T-helper 1 cell (primary cell): ENCODE measurements around the gene TMEM132C.

ENCODE experiments used
- DNase-seq, 5 donors: peaks; one replicate each; pipeline ENCODE4 v3.0.0-alpha.2; 2012 to 2020

Gene TMEM132C

DNA sequence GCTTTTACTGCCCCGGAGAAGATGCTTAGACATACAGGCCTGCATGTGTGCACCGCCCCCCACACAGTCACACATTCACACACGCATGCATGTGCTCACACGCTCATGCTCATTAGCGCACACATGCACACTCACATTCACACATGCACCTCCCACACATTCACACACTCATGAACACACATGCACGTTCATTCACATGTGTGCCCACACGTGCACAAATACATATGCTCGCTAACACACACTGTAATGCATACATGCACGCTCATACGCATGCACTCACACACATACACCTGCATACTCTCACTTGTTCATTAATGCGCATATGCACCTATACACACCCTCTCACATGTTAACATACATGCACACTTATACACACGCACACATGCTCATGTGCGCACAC is 21.9 kb downstream of the TMEM132C start:
- DNase-seq: no peak

DNA sequence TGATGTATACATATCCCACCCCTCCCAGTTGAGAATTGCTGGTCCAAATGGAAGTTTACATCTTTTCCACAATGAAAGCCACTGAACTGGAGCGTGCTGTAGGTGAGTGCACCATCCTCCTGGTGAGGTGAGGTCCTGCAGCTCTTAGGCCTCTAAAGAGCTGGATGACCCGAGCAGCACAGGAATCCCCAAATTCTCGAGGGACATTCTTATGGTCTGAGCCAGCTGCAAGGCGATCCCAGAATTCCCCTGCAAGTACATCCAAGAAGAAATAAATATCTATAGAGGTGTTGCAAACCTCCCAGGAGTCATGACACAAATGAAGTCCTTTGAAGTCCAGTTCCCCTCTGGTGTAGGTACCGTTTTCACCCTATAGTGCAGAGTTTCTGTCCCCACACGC is 24.0 kb downstream of the TMEM132C start:
- no peak for DNase-seq

DNA sequence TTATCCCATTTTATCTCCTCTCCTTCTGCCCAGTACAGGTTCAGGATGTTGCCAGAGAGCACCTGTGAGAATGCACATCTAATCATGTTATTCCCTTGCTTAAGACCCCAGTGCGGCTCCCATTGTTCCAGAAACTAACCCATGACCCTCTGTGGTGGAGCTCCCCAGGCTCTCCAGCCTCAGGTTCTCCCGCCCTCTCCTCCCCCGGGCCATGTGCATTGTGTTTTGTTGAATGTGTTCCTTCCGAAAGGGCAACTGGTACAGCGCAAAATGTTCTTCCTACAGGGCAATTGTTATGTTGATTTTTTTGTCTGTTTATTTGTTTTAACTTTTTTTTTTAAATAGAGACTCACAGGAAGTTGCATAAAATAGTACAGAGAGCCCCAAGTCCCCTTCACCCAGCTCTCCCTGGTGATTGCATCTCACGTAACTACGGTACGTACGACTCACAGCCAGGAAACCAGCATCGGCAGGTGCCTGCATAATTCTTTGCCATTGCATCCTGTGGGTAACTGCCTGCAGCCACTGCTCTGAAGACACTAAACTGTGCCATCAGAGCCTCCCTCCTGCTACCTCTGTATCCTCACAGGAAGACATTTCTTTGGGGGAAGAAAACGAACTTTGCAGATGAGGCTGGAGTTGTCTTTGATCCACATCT is 31.2 kb downstream of the TMEM132C start:
- DNase-seq: no peak

DNA sequence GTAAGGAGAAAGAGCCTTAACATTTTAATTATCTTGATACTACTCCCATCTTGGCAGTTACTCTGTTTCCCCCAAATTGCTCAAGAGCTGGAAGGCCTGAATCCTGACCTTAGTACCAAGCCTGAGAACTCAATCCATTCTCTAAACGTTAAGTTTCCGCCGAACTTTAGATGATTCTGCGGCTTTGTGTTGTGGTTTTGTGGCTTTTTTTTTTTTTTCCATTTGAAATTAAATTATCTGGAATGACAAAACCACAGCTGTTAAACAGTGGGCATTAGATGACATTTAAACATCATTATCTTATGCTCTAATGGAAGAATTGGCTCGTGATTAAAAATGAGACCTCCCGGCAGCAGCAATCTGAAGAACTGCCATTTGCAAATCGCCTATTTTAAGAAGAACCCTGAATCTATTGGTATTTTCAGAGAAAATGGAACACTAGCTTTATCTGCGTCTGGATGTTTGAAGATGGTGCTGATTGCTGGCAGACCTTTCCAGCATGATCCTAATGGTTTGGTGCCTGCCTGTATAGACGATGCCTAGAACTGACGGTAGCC is 38.4 kb downstream of the TMEM132C start:
- no peak for DNase-seq

DNA sequence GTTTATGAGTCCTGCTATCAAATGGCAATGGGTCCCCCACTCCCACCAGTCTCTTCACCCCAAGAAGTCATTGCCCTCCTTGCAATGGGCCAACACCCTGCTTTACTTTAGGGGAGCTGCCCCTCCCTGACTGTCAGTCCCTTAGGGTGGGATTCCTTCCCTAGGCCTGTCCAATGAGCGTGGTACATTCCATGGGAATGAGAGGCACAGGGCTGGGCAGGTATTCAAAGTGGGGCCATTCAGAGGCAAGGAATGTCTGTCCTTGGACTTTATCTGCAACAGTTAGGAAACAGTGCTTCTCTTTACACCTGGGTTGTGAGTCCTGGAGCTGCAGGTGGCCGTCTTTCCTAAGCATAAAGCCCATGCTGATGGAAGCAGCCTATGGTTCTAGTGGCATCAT is 40.8 kb downstream of the TMEM132C start:
- no peak for DNase-seq

DNA sequence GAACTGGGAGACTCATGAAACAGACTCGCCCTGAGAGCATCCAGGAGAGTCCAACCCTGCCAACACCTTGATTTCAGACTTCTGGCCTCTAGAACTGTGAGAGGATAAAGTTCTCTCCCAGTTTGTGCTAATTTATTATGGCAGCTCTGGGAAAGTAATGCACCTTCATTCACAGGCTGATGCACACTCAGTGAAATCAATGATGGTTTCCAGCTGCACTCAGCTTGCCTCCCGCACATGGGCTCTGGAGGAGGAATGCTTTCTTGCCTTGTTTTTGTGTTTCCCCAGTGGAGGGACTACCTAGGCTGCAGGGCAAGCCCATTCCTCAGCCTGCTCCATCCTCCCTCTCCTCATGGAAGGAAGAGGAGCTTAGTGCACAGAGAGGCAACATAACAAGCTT is 45.7 kb downstream of the TMEM132C start:
- no peak for DNase-seq

DNA sequence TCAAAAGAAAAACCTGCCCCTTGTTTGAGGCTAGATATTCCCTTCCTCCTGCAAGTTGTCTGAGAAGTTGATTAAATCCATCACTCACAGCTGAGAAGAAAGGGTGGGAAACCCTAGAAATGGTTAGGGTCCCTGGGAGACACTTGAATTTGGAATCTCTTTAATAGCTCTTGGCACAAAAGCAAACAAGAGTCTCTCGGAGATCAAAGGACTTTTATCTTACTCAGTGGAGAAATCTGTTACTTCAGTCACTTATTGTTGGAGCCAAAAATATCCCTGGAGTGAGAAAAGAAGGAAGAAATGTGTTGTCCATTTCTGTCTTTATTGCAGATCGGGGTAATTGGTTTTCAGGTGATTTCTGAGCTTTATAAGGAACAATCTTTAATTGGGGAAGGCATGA is 47.0 kb downstream of the TMEM132C start:
- DNase-seq: no peak

DNA sequence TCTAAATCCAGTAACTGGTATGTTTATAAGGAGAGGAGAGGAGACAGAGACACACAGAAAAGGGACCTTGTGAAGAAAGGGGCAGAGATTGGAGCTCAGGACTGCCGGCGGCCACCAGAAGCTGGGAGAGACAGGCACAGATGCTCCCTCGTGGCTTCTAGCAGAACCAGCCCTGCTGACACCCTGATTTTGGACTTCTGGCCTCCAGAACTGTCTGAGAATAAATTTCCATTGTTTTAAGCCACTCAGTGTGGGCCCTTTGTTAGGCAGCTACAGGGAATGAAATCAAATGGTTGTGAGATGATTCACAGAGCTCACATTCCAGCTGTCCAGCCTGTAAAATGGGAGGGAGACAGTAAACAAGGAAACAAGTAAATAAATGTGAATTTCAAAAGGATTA is 47.6 kb downstream of the TMEM132C start:
- DNase-seq: no peak

DNA sequence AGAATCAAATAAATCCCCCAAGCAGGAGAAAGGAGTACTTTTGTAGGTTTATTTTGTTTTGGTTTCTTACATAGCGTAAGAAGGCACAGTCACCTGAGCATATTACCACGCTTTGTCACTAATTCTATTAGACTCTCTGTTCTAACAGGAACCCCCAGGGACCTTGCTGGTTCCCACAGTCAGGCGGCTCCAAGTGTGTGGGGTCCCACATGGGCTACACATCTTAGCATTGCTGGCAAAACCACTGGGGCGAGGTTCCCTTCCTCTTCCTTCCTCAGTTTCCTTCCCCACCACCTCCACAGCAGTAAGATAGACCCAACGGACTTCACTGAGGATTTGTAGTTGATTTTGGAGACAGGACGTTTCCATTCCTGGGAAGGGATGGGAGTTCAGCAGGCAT is 49.1 kb downstream of the TMEM132C start:
- no peak for DNase-seq

DNA sequence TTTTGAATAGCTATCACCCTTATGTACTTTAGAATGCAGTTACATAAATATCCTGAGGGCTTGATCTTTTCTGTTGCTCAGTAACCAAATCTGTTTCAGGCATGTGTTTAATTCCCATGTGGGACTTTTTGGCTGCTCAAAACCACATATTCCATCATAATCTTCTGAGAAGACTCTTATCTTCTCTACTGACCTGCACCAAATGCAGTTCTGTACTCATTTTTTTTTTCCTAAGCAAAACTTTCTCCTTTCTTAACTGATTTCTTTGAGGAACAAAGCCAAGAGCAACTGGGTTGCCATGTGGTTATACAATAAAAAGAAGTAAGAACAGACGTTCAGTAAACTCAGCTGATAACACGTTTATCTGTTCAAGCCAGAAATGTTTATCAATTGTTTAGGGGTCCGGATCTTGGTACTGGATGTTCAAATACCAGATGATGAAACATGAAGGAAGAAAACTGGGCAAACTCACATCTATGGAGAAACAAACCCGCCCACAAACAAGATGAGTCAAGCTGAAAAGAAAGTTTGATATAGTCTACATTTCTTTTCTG is 50.1 kb downstream of the TMEM132C start:
- no peak for DNase-seq

DNA sequence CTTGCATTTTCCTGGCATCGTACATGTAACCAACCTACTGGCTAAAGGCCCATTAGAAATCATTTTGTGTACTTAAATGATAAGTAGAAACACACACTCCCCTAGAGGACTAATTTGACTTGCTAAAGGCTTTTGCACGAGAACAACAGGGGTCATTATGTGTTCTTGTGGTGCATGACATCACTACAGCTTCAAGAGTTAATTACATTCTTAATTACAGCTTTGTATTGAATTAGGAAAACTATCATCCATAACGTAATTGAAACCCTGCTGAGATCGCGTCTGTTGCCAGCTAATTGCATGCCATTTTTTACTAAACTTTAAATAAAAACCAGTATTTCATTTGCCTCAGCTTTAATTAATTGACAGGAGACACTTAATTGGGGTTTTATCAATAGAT is 51.4 kb downstream of the TMEM132C start:
- no peak for DNase-seq

DNA sequence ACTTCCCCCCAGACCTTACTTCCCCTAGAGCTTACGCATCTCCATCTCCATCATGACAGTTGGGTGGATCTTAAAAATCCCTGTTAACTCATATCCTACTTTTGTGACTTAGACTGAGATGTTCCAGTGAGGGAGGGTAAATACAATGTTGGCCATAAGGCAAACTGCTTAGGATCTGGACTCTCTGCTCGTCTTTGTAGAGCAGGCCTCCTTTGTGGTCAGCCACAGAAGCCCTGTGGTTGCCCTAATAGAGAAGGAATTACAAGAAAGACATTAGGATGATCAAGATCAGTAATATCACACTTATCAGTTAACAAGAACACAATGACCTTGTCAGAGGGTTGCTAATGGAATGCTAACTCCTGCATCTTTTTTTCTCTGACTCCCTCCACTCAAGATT is 52.0 kb downstream of the TMEM132C start:
- no peak for DNase-seq

DNA sequence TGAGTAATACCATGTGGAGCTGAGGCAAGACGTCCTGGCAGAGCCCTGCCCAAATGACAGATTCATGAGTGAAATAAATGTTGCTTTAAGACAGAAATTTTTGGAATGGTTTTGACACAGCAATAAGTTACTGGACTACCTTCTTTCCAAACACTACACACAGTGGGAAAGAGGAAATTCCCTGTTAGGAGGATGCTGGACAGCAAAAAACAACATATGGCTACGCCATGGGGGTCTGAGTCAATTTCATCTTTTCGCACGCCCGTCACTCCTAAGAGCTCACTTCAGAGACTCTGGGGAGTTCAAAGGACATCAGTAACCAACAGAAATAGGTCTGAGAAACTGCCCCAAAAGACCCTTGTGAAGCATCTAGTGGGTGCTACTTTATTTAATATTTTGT is 55.4 kb downstream of the TMEM132C start:
- no peak for DNase-seq

DNA sequence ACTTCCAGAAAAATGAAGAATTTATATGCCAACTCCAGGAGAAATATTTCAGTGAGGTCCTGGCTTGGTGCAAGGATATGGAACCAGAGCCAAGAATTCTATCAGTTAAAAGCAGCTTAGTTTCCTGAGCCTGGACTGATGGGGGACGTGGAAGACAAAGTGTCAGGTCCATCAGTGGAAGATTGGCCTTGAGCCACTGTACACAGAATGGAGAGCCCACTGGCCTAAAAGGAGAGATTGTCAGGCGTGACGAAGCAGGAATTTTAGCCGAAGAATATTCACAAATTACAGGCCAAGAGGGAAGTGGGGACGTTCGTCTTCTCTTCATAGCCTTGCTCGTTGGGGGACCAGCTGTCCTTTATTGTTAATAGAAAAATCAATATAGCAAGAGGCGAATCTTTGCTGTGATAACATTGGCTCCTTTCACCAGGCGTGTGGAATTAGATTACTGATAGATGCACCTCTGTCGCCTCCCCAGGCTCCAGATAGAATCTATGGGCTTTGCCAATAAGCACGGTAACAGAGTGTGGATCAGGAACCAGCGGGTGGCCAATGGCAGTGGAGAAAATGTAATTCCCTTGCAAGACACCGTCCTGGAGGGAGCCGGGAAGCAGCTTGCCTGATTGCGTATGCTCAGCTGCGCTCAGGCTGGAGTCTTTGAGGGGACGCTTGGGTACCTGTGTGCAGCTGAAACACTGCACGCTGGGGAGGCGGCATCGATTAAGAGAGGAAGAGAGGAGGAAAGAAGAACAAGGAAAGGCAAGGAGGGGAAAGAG is 56.4 kb downstream of the TMEM132C start:
- DNase-seq: no peak

DNA sequence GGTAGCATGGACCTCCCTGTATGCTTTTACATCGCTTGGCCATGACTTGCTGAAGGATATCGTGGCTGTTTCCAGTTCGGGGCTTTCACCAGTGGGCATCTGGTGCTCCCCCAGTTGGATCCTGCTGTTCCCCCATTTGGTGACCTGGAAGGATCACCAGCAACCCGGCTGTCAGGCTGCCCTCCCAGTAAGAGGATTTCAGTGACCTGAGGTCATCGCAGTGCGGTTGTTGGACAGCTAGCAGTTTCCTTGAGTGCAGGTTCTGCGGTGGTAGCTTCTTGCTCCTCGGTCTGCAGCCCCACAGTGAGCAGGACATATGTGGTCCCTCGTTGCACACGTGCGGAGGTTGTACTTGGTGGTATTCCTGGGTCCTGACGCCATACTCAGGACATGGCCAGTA is 58.7 kb downstream of the TMEM132C start:
- DNase-seq: no peak

DNA sequence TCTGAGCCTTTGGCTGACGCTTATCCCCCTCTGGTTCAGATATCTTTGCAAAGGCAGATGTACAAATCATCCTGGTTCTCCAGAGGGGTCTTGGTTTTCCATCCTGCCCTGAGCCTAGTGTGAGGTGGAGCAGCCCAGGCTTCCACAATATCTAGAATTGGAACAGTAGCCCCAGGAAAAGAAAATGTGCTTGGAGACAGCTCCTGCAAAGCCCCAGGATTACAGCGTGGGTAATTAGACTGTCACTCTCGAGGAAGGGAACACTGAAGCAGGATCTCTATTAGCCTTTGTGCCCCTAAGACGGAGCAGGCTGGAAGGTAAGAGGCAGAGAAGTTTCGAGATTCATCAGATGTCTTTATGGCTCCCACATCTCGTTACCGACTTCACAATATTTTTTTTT is 59.4 kb downstream of the TMEM132C start:
- DNase-seq: no peak

DNA sequence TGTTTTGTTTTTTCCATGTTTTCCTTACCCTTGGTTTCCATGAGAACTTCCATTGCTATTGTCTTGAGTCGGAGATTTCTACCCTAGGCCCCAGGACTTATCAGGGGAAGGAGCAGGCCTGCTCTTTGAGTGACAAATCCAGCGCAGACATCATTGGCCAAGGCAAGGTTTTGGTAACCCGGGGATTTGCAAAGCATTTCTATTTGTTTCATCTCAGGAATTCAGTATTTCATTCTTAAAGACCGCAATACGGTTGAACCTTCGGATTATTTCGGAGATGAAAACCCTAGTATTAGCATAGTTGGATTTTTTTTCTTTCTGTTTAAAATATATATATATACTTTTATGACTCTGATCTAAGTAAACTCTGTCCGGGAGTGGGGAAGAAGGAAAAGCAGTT is 62.0 kb downstream of the TMEM132C start:
- no peak for DNase-seq

DNA sequence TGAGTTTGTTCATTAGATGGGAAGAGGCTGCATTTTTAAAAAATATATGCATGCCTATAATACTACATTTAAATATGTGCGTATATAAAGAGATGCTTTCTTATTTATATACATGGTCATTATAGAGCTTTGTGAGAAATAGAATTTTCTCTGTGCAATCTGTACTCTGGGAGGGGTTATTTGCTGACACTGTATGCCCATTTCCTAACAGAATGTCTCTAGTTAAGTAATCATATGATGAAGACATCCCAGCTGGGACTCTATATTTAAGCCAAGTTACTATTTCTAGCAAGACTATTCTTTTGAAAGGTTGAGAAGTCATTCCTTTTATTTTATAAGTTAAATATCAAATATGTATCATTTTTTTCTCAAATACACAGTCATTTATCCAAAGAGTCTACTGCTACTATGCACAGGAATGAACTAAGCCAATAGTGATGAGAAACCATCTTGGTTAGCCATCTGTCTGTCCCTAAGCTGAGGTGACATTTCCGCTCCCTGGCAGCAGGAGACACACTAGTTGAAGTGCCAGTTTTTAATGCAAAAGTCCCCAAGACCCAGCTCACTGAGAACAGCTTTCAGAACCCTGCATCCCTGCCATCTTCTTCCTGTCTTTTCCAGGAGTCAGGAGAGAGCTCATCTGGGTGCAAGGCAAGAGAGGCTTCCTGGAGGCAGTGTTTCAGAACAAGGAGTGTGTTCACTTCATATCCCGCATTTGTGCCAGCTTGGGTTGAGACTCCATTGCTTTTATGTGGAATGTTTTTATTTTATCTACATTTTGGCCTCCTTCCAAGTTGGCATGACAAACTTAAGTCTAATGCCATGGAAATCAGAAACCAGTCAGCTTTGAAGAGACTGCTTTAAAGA is 69.5 kb downstream of the TMEM132C start:
- no peak for DNase-seq

DNA sequence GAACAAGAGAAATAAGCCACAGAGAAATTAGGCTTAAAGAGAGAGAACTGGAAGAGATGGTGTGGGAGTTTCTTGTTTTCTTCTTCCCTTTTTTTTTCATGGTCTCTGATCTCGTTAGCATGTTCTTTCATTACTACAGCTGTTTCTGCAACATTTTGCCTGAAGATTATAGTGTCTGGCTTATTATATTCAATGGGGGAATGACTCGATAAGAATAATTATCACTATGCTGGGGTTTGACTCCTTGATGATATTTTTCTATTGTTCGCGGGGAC is 70.0 kb downstream of the TMEM132C start:
- DNase-seq: no peak

DNA sequence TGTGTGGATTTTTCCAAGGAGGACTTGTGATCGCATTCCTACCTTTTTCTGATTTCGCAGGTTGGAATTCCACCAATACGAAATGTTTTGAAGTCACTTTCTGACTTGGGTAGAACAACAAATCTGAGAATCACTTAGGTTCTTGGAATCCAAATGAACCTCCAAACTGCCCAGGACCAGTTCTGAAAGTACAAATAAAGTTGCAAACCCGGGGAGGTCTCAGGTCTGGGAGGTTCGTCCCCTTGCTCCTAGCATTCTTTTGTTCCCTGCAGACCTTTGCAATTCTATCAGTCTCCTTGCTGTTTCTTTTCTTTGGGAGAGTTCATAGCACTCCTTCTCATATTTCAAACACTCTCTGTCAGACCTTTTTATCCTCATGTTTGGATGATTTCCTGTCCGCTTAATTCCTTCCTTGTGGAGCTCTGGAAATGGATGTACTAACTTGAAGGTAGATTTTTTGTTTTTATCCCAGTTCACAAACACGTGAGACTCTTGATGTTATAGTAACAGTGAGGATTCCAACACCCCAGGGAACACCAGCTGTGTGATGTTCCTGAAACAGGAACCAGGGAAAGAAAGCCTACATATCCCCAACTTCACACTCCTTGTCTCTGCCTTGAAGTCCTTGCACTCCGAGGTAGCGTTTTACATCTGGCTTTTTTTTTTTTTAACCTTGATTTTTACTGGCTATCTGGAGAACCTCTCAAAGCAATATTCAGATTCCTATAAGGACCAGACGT is 70.6 kb downstream of the TMEM132C start:
- DNase-seq: no peak

DNA sequence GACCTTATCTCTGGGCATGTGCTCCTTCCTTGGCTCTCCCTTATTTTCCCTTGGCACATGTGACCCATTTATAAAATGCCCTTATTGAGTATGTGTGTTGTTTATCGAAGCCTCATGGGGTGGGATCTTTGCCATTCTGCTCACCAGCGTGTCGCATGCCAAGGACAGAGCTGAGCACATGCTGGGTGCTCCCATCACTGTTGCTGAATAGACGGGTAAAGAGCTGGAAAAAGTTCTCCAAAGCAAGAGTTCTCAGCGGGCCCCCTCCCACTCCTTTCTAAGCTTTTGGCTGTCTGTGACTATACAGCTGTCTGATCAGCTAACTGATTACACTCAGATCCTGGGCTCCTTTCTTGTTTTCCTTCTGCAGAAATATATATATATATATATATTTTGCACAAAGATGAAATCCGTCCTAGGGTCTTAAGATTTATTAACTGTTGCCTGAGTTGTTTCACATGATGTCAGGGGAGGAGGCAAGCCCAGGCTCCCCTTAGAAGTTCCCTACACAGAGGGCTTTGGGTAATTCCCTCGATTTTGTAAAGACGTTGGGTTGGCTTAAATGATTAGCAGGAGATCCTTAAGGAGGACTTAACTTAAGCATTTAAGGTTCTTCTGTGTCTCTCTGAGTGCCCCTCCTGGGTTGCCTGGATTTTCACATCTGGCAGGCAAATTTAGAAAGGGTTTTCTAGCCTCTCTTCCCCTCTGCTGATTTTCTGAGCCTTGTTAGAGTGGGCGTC is 71.6 kb downstream of the TMEM132C start:
- DNase-seq: no peak

DNA sequence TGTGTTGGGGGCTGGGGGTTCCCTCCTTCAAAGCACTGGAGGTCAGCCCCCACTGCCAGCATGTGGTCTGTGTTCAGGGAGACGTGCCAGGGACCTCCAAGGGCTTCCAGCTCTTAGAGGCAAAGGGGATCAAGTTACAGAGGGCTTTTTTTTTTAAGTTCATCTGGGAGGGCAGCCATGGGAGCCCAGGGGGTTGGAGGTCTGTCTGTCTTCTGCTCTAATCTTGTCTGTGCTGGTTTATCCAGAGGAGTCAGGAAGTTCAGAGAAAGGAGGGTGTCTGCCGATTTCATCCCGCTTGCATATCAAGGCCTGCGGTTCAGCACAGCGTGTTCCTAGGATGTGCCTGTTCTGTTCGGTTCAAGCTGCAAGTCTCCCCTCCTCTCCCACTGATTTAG is 72.2 kb downstream of the TMEM132C start:
- no peak for DNase-seq
